Transverse colon (tissue), 3 donors: Measurements from ENCODE around the gene LCMT1.

Experiments used
- CTCF ChIP-seq, 5 experiments: fragments of 200-600 bp in 3 of 5; fragments of 450-650 bp in 2 of 5; sonication (generic) in 3 of 5; IDR thresholded peaks; 1 replicate in 2 of 5; 2 replicates in 3 of 5; pipeline ENCODE4 v1.5.1; 2016 to 2017; ENCODE audit warnings: antibody characterized with exemption in 5 of 5, inconsistent platforms in 3 of 5, mild to moderate bottlenecking in 2 of 5, moderate library complexity in 1 of 5
- POLR2A ChIP-seq: fragments of 450-650 bp; IDR thresholded peaks from one replicate; pipeline ENCODE4 v1.6.1; 2016; ENCODE audit warnings: antibody characterized with exemption, mild to moderate bottlenecking, moderate library complexity

GRCh38 chr16:25064937-25065336 is 46.6 kb upstream of the LCMT1 start:
- TF ChIP-seq CTCF (IDR thresholded peaks at IDR 0.05): no peak
- TF ChIP-seq POLR2A: no peak
